Thymus (tissue), 14 donors: ENCODE measurements around the gene ITCH. TPM values are rescaled to one million over a fixed set of nuclear protein-coding genes. Genes with fewer than 3 reads are reported as not detected.
"Not testable (repeated sequence)": the region's sequence is repeated elsewhere in the genome, so short reads cannot be mapped to it uniquely, and the experiment has no call there.

ENCODE experiments used
- DNase-seq, 9 donors: peaks; one replicate each; pipeline ENCODE4 v3.0.0-alpha.2; 2013; ENCODE audit warnings: low spot score in 9 of 9, low read depth in 6 of 9, missing footprints in 1 of 9
- H3K27ac ChIP-seq, 2 donors: one replicate each; pipeline ENCODE4 v1.5.1; 2013; ENCODE audit warnings: control low read depth in 1 of 2, low read depth in 1 of 2, low read length in 1 of 2, mild to moderate bottlenecking in 1 of 2, moderate library complexity in 1 of 2
- H3K27me3 ChIP-seq, 2 donors: one replicate each; pipeline ENCODE4 v1.5.1; 2013; ENCODE audit warnings: low read length in 1 of 2; ENCODE audit not compliant: control insufficient read depth in 2 of 2, insufficient read depth in 1 of 2
- H3K36me3 ChIP-seq, 2 donors: one replicate each; pipeline ENCODE4 v1.5.1; 2013; ENCODE audit warnings: low read length in 1 of 2, mild to moderate bottlenecking in 1 of 2, moderate library complexity in 1 of 2; ENCODE audit not compliant: control insufficient read depth in 2 of 2, insufficient read depth in 2 of 2
- H3K4me1 ChIP-seq, 2 donors: one replicate each; pipeline ENCODE4 v1.5.1; 2013; ENCODE audit warnings: low read length in 2 of 2; ENCODE audit not compliant: control insufficient read depth in 2 of 2, insufficient read depth in 2 of 2
- H3K4me3 ChIP-seq, 2 donors: one replicate each; pipeline ENCODE4 v1.5.1; 2013; ENCODE audit warnings: low read length in 2 of 2, control low read depth in 1 of 2, mild to moderate bottlenecking in 1 of 2
- H3K9me3 ChIP-seq, 2 donors: one replicate each; pipeline ENCODE4 v1.5.1; 2013; ENCODE audit warnings: low read length in 1 of 2, mild to moderate bottlenecking in 1 of 2; ENCODE audit not compliant: control insufficient read depth in 2 of 2, insufficient read depth in 1 of 2
- WGBS: extraction: QIAGEN DNeasy Blood & Tissue Kit; methylation state at CpG from one replicate; pipeline ENCODE4 v1.1.7; 2013; 5-methylcytosine and 5-hydroxymethylcytosine counted together
- long read RNA-seq, 10 donors: transcript quantifications; one replicate each; lab custom pipeline, GENCODE V29; 2026
- polyA plus RNA-seq: library from polyadenylated mRNA; stranded (reverse); fragments of 200-250 nt; gene quantifications from one replicate; pipeline ENCODE4 v1.2.3, GENCODE V29; 2013
- total RNA-seq: library from RNA; stranded (reverse); fragments of 120-200 nt; gene quantifications from one replicate; pipeline ENCODE4 v1.2.4, GENCODE V29; 2013
- donor health status: healthy.

Gene ITCH
- total RNA-seq (36.3 TPM), polyA plus RNA-seq (16.0 TPM)
- long read RNA-seq, donor 1 = 0 reads
- long read RNA-seq, donor 2, full-length matches to known transcripts = 3 of 24 reads
- long read RNA-seq, donor 2, partial matches to known transcripts = 21 of 24 reads
- long read RNA-seq, donor 2, other reads (novel, unspliced or antisense) = 0 of 24 reads
- long read RNA-seq, donor 3, full-length matches to known transcripts = 8 of 39 reads
- long read RNA-seq, donor 3, partial matches to known transcripts = 31 of 39 reads
- long read RNA-seq, donor 3, other reads (novel, unspliced or antisense) = 0 of 39 reads
- long read RNA-seq, donor 4 = 0 reads
- long read RNA-seq, donor 5, full-length matches to known transcripts = 1 of 8 reads
- long read RNA-seq, donor 5, partial matches to known transcripts = 7 of 8 reads
- long read RNA-seq, donor 5, other reads (novel, unspliced or antisense) = 0 of 8 reads
- long read RNA-seq, donor 6, full-length matches to known transcripts = 2 of 2 reads
- long read RNA-seq, donor 6, partial matches to known transcripts = 0 of 2 reads
- long read RNA-seq, donor 6, other reads (novel, unspliced or antisense) = 0 of 2 reads
- long read RNA-seq, donor 7, full-length matches to known transcripts = 4 of 14 reads
- long read RNA-seq, donor 7, partial matches to known transcripts = 5 of 14 reads
- long read RNA-seq, donor 7, other reads (novel, unspliced or antisense) = 5 of 14 reads
- long read RNA-seq, donor 8 = 0 reads
- long read RNA-seq, donor 9, full-length matches to known transcripts = 2 of 11 reads
- long read RNA-seq, donor 9, partial matches to known transcripts = 9 of 11 reads
- long read RNA-seq, donor 9, other reads (novel, unspliced or antisense) = 0 of 11 reads
- long read RNA-seq, donor 10, full-length matches to known transcripts = 1 of 6 reads
- long read RNA-seq, donor 10, partial matches to known transcripts = 5 of 6 reads
- long read RNA-seq, donor 10, other reads (novel, unspliced or antisense) = 0 of 6 reads

DNA sequence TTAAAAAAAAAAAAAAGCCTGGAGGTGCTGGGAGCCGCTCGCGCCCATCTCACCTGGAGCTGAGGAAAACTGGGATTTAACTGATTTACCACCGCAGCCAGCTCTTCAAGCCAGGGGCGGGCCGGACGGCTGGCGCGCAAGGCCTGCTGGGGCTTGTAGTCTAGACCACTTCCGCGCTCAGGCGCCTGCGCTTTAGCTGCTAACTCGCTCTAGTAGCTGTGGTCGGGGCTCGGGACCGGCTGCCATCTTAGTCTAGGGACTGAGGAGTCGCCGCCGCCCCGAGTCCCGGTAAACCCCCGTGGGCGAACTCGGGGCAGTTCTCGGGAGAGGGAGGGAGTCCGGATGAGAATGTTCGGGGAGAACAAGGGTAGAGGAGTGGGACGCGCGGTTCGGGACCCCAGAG lies at the start of gene ITCH:
TSS of gene ITCH (plus strand) at position 212 of the 403 bp plus-strand sequence. CDS start 30,539 bp downstream, outside the sequence.
- Histone ChIP-seq H3K4me1 (peaks cover 12 to 24% of the 10 kb centered on the region in 2 donors), H3K9me3 (no peaks in the 10 kb centered on the region), H3K27me3 (no peaks in the 10 kb centered on the region), H3K4me3 (peak within 1 kb of the TSS; percentile 66 to 96), H3K36me3 (peaks cover 0 to 3% of the 10 kb centered on the region in 2 donors), H3K27ac (peak within 1 kb of the TSS; percentile 69 to 78)
- peak; percentile 79 to 95 (median 87) for DNase-seq
- WGBS = under 1% methylated on average over 32 of the region's 32 CpGs

DNA sequence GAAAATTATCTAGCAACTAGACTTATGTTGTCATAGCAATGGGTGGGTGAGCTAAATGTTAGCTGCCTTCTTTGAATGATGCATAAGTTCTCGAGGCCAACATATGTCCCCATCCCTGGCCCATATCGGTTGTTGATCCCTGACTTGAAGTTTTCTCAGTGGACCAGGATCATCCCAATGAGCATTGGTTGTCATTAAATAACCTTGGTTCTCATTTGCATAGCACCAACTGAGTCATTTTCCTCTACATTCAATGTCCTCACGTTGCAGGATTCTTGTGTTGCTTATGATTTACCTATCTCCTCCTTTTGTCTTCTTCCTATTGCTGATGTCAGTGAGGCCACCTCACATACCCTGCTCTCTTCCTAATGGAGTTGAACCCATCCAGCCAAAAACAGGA lies 47.8 kb upstream of the ITCH start:
- peaks cover 0 to 15% of the 10 kb centered on the region in 2 donors for H3K4me1 ChIP-seq
- no peak for DNase-seq
- no peak overlapping the region for H3K27ac ChIP-seq
- no peaks in the 10 kb centered on the region for H3K9me3 ChIP-seq
- 95% methylated on average over 3 of the region's 3 CpGs for WGBS
- peaks cover 11 to 24% of the 10 kb centered on the region in 2 donors for H3K27me3 ChIP-seq
- no peak overlapping the region for H3K4me3 ChIP-seq
- no peaks in the 10 kb centered on the region for H3K36me3 ChIP-seq

DNA sequence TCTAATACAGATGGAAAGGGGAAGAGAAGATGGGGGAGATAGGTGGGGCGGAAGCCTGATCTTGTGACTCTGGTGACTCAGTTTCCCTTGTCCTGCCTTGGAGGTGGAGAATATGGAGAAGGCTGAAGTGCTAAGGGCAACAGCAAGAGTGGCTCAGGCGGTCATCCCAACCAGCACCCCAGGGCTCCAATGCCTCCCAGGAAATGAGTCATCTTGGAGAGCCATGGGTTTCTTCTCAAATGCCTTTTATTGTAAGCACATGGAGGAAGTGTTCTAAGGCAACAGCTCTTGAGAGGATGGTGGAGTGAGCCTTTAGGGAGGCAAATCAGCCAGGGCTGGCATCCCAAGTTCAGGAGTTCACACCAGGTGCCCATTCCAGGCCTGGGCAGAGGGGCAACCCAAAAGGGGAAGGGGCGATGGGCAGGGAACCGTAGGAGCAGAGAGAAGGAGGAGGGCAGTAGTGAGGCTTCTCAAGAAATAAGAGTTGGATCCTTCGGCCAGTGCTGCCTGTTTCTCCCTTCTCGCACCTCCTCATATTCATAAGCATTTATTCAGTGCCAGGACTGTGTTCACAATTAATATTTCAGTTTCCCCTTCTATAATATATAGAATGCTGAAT lies 46.8 kb upstream of the ITCH start:
- no peaks in the 10 kb centered on the region for H3K9me3 ChIP-seq
- H3K36me3 ChIP-seq = no peaks in the 10 kb centered on the region
- no peak for DNase-seq
- 97% methylated on average over 6 of the region's 6 CpGs for WGBS
- H3K27me3 ChIP-seq = peaks cover 1 to 13% of the 10 kb centered on the region in 2 donors
- peaks cover 0 to 15% of the 10 kb centered on the region in 2 donors for H3K4me1 ChIP-seq
- H3K27ac ChIP-seq = no peak overlapping the region
- H3K4me3 ChIP-seq = no peak overlapping the region

DNA sequence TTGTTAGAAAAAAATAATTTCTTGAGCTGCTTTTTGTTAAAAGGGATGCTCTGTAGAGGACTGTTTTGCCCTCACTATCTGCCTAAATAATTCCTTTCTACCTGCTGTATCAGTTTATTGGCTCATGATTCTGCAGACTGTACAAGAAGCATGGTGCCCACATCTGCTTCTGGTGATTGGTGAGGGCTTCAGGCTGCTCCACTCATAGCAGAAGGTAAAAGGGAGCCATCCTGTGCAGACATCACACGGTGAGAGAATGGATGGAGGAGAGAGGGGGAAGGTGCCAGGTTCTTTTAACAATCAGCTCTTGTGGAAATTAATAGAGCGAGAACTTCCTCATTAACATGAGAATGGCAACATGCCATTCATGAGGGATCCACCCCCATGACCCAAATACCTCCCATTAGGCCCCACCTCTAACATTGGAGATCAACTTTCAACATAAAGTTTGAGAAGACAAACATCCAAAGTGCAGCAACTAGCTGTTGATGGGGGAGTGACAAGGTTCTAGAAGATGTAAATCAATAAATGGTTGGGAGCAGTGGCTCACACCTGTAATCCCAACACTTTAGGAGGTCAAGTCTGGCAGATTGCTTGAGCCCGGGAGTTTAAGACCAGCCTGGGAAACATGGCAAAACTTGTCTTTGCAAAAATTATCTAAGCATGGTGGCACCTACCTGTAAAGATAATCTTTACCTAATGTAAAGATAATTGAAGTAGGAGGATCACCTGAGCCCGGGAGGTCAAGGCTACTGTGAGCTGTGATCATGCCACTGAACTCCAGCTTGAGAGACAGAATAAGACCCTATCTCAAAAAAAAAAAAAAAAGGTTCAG lies 44.2 kb upstream of the ITCH start:
- 86% methylated on average over 4 of the region's 4 CpGs for WGBS
- no peak for DNase-seq
- H3K4me1 ChIP-seq = no peaks in the 10 kb centered on the region
- H3K27ac ChIP-seq = no peak overlapping the region
- H3K4me3 ChIP-seq = no peak overlapping the region
- no peaks in the 10 kb centered on the region for H3K27me3 ChIP-seq
- no peaks in the 10 kb centered on the region for H3K36me3 ChIP-seq
- H3K9me3 ChIP-seq = no peaks in the 10 kb centered on the region

DNA sequence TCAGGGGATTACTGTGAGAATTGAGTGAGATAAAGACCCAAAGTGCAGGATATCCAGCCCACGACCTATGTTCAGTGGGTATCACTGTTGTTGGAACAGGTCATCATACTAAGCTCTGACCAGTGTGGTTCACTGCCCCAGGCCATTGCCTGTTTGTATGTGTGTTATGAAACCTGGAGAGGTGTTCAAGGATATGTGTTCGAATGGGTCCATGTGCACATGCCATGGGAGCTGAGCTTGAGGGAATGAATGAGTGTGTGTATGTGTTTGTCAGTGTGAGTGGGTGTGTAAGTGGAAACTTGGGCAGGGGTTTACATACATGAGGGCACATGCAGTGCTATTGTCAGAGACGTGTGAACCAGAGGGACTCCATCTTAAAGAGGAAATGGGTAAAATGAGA lies 42.2 kb upstream of the ITCH start:
- H3K27me3 ChIP-seq = no peaks in the 10 kb centered on the region
- no peak overlapping the region for H3K27ac ChIP-seq
- 93% methylated on average over 3 of the region's 3 CpGs for WGBS
- no peak overlapping the region for H3K4me3 ChIP-seq
- no peak for DNase-seq
- H3K4me1 ChIP-seq = no peaks in the 10 kb centered on the region
- no peaks in the 10 kb centered on the region for H3K9me3 ChIP-seq
- H3K36me3 ChIP-seq = no peaks in the 10 kb centered on the region

DNA sequence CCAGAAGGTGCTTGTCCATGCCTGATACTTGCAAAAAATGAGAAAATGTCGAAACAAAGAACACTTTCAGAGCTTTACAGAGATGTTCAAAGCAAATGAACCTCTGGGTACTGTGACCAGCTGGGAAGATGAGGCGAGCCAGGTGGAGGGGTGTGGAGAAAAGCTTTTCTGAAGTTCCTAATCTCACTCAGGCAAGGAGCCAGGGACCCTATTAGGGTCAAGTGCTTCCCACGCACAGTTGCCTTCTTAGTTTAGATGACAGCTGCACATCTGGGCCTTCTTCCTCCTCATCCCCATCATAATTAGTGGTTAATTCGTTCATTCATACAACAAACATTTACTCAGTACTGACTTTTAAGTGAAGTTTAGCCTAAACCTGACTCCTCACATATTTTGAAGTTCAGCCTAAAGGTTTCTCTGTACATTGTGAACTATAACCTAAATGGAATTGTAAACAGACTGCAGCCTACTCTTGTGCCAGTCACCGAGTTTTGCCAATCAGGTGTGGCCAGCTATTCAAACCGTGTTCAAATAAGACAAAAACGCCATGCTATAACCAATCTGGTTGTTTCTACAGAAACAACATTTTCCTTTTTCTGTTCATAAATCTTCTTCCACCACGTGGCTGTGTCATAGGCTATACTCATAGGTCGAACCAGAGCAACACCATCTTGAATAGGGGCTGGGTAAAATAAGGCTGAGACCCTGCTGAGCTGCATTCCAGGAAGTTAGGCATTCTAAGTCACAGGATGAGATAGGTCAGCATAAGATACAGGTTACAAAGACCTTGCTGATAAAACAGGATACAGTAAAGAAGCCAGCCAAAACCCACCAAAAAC lies 40.6 kb upstream of the ITCH start:
- Histone ChIP-seq H3K27ac (no peak overlapping the region), H3K9me3 (no peaks in the 10 kb centered on the region), H3K27me3 (no peaks in the 10 kb centered on the region), H3K36me3 (no peaks in the 10 kb centered on the region), H3K4me3 (no peak overlapping the region), H3K4me1 (no peaks in the 10 kb centered on the region)
- DNase-seq = no peak
- 83% methylated on average over 9 of the region's 9 CpGs for WGBS

DNA sequence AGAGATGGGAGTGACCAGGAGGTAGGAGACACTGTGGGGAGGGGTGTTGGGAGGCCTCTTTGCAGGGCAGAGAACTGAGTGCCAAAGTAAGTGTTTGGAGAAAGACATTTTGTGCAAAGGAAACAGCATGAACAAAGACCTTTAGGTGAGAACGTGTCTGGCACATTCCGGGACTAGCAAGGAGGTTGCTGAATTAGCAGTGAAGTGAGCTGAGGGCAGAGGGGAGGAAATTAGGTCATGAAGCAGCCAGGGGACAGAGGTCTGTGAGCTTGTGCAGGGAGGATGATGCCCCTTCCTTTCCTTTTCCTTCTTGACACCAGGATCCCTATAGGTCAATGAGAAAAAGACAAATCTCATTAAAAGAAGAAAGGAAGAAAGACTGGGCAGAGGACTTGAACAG lies 38.5 kb upstream of the ITCH start:
- Histone ChIP-seq H3K27ac (no peak overlapping the region), H3K9me3 (no peaks in the 10 kb centered on the region), H3K27me3 (no peaks in the 10 kb centered on the region), H3K4me1 (no peaks in the 10 kb centered on the region), H3K4me3 (no peak overlapping the region), H3K36me3 (no peaks in the 10 kb centered on the region)
- DNase-seq = no peak
- 85% methylated on average over 2 of the region's 2 CpGs for WGBS

DNA sequence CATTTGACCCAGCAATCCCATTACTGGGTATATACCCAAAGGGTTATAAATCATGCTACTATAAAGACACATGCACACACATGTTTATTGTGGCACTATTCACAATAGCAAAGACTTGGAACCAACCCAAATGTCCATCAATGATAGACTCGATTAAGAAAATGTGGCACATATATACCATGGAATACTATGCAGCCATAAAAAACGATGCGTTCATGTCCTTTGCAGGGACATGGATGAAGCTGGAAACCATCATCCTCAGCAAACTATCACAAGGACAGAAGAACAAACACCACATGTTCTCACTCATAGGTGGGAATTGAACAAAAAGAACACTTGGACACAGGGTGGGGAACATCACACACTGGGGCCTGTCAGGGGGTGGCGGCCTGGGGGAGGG lies 34.9 kb upstream of the ITCH start:
- not testable (repeated sequence) for H3K27me3 ChIP-seq, H3K36me3 ChIP-seq, H3K9me3 ChIP-seq, DNase-seq, H3K27ac ChIP-seq, H3K4me3 ChIP-seq, H3K4me1 ChIP-seq
- 95% methylated on average over 4 of the region's 4 CpGs for WGBS
